Measurements from ENCODE around the gene DGUOK. TPM values are rescaled to one million over a fixed set of nuclear protein-coding genes. Genes with fewer than 3 reads are reported as not detected.

The DGUOK gene
- total and polyA plus RNA-seq, 2 of the 4 experiments (the other 2 are of a cell fraction) = 66.3 to 111 TPM

DNA sequence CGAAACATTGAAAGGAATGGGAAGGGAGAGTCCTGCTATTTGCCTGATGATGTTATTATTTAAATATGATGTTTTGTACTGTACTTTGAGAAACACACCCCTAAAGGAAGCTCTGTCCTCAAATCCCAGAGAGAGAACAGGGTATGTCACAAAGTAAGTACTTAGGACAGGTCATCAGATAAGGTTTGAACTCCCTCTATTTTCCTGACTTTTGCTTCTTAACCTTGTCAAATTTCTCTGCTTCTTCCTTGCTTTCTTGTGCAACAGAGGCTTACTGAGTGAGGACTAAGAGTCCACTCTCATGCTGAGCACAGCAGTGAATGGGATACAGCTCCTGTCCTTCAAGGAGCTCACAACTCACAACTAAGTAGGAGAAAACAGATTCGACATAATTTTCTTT, 3.7 kb downstream of the DGUOK start:
- TF ChIP-seq USF2 (IDR thresholded peaks at IDR 0.05; ENCODE audit: low read depth, low read length) (no peak), CEBPB (IDR thresholded peaks at IDR 0.05; ENCODE audit: low read depth, low read length) (no peak), CHD1 (IDR thresholded peaks at IDR 0.05; ENCODE audit: low read depth, low read length) (no peak), RCOR1 (IDR thresholded peaks at IDR 0.05; ENCODE audit: insufficient replicate concordance, low read length) (no peak), MXI1 (IDR thresholded peaks at IDR 0.05; ENCODE audit: borderline replicate concordance, low read depth, low read length) (no peak), BHLHE40 (IDR thresholded peaks at IDR 0.05; ENCODE audit: low read depth, low read length) (no peak), FOS (IDR thresholded peaks at IDR 0.05; ENCODE audit: low read depth, low read length) (no peak), NFE2L2 (IDR thresholded peaks at IDR 0.05; ENCODE audit: low read depth, low read length) (no peak), RFX5 (IDR thresholded peaks at IDR 0.05; ENCODE audit: low read depth, low read length) (no peak), POLR2A (IDR thresholded peaks at IDR 0.05; ENCODE audit: low read depth, low read length) (no peak), RAD21 (IDR thresholded peaks at IDR 0.05; ENCODE audit: low read length) (no peak), MAZ (IDR thresholded peaks at IDR 0.05; ENCODE audit: borderline replicate concordance, low read depth, low read length) (no peak), MAFK (IDR thresholded peaks at IDR 0.05; ENCODE audit: low read depth, low read length) (no peak)
- TF ChIP-seq, protein P1, sequence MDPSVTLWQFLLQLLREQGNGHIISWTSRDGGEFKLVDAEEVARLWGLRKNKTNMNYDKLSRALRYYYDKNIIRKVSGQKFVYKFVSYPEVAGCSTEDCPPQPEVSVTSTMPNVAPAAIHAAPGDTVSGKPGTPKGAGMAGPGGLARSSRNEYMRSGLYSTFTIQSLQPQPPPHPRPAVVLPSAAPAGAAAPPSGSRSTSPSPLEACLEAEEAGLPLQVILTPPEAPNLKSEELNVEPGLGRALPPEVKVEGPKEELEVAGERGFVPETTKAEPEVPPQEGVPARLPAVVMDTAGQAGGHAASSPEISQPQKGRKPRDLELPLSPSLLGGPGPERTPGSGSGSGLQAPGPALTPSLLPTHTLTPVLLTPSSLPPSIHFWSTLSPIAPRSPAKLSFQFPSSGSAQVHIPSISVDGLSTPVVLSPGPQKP (IDR thresholded peaks at IDR 0.05; ENCODE audit: borderline replicate concordance, low read depth, low read length) = no peak
- TF ChIP-seq, protein P2, sequence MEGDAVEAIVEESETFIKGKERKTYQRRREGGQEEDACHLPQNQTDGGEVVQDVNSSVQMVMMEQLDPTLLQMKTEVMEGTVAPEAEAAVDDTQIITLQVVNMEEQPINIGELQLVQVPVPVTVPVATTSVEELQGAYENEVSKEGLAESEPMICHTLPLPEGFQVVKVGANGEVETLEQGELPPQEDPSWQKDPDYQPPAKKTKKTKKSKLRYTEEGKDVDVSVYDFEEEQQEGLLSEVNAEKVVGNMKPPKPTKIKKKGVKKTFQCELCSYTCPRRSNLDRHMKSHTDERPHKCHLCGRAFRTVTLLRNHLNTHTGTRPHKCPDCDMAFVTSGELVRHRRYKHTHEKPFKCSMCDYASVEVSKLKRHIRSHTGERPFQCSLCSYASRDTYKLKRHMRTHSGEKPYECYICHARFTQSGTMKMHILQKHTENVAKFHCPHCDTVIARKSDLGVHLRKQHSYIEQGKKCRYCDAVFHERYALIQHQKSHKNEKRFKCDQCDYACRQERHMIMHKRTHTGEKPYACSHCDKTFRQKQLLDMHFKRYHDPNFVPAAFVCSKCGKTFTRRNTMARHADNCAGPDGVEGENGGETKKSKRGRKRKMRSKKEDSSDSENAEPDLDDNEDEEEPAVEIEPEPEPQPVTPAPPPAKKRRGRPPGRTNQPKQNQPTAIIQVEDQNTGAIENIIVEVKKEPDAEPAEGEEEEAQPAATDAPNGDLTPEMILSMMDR (conservative IDR thresholded peaks at IDR 0.05; ENCODE audit: low read depth, low read length) = no peak
- Histone ChIP-seq H3K9me3 (ENCODE audit: control insufficient read depth, insufficient read depth, low read length) (no peaks in the 10 kb centered on the region), H2AK9ac (replicated peaks; ENCODE audit: low read depth, low read length, poor library complexity) (no peak overlapping the region), H2AK5ac (ENCODE audit: low read depth, low read length) (no peak overlapping the region), H3K4ac (ENCODE audit: low read depth, low read length) (no peak overlapping the region), H3K23ac (ENCODE audit: low read depth, low read length) (no peak overlapping the region; the same call in 1 of the 2 replicates), H3K27me3 (ENCODE audit: control insufficient read depth, insufficient read depth, low read length) (no peaks in the 10 kb centered on the region), H2BK120ac (ENCODE audit: low read depth, low read length) (no peak overlapping the region), H2AFZ (replicated peaks; ENCODE audit: low read length, poor library complexity) (no peak overlapping the region), H4K20me1 (ENCODE audit: insufficient read depth, low read length) (peaks cover 58% of the 10 kb centered on the region), H4K5ac (ENCODE audit: low read depth, low read length) (no peak overlapping the region), H3K4me3 (ENCODE audit: insufficient read depth, low read depth, low read length) (no peak overlapping the region), H4K8ac (ENCODE audit: low read depth in 2 of 2, low read length in 2 of 2) (no peak overlapping the region), H3K18ac (ENCODE audit: low read depth, low read length) (no peak overlapping the region), H3K9me1 (ENCODE audit: insufficient read depth, low read length) (peaks cover 9% of the 10 kb centered on the region), H3K36me3 (ENCODE audit: control insufficient read depth, insufficient read depth, low read length) (peaks cover 2% of the 10 kb centered on the region; the same call in 1 of the 2 replicates), H3K27ac (ENCODE audit: insufficient read depth, low read length) (no peak overlapping the region), H4K91ac (ENCODE audit: insufficient read depth, low read depth, low read length) (no peak overlapping the region), H2BK5ac (ENCODE audit: low read depth, low read length, poor library complexity, severe bottlenecking) (no peak overlapping the region), H2BK15ac (ENCODE audit: low read depth, low read length) (no peak overlapping the region), H3K4me1 (ENCODE audit: control insufficient read depth, insufficient read depth, low read length) (peaks cover 10% of the 10 kb centered on the region), H3K4me2 (ENCODE audit: low read depth, low read length) (no peak overlapping the region), H3K79me1 (ENCODE audit: low read depth in 1 of 2, low read length in 2 of 2) (peaks cover 33 to 80% of the 10 kb centered on the region in 2 experiments), H3K14ac (replicated peaks; ENCODE audit: low read depth, low read length) (no peak overlapping the region), H2BK20ac (ENCODE audit: low read depth, low read length) (no peak overlapping the region), H3K56ac (ENCODE audit: extremely low read depth, insufficient read depth, low read length) (no peak overlapping the region), H3K9ac (ENCODE audit: low read depth, low read length) (no peak overlapping the region)
- WGBS, 2 experiments (ENCODE audit: extremely low coverage in 2 of 2, insufficient read length in 1 of 2) = no CpG with 5 or more reads among the region's 2 CpGs
- no peak for ATAC-seq (ENCODE audit: low read depth)
- intact Hi-C loops (cut with micrococcal nuclease) = no loop called here
- dilution Hi-C loops (cut with HindIII; ENCODE audit: low sequenced_read_pairs, unreplicated experiment) = no loop called here
- in situ Hi-C loops (cut with MboI; ENCODE audit: low sequenced_read_pairs) = no loop called here
- CTCF ChIA-PET = interaction anchor here (1.1 kb wide), 1 partner anchor 9 kb away, joined by 4 read pairs; no protein-coding TSS in a partner anchor
- BruUV-seq (replicated peaks) = no TSS peak
- no peak for DNase-seq
- POLR2A ChIA-PET (ENCODE audit: unreplicated experiment) = no interaction called here

Data from IMR-90 (cell line).